ENCODE results near the gene ASMT.
"Not testable (repeated sequence)": the region's sequence is repeated elsewhere in the genome, so short reads cannot be mapped to it uniquely, and the experiment has no call there.

Gene ASMT, protein sequence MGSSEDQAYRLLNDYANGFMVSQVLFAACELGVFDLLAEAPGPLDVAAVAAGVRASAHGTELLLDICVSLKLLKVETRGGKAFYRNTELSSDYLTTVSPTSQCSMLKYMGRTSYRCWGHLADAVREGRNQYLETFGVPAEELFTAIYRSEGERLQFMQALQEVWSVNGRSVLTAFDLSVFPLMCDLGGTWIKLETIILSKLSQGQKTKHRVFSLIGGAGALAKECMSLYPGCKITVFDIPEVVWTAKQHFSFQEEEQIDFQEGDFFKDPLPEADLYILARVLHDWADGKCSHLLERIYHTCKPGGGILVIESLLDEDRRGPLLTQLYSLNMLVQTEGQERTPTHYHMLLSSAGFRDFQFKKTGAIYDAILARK

DNA sequence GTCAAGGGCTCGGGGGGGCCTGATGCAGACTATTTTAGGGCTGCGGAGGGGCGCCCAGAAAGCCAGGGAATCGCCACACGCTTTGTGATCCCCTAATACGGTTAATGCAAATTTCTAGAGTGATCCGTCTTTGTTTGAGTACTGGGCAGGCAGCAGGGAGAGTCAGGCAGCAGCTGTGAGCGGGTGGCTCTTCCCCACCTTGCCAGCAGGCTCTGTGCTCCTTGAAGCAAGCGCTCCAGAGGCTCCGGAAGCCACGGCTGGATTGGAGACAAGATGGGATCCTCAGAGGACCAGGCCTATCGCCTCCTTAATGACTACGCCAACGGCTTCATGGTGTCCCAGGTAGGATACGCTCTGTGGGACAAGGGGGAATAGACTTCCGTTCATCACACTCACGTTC, at the start of gene ASMT:
Gene ASMT (plus strand): TSS at position 133 of the 400 bp plus-strand sequence. CDS start 141 bp downstream, at position 274.
- no peak for DNase-seq

DNA sequence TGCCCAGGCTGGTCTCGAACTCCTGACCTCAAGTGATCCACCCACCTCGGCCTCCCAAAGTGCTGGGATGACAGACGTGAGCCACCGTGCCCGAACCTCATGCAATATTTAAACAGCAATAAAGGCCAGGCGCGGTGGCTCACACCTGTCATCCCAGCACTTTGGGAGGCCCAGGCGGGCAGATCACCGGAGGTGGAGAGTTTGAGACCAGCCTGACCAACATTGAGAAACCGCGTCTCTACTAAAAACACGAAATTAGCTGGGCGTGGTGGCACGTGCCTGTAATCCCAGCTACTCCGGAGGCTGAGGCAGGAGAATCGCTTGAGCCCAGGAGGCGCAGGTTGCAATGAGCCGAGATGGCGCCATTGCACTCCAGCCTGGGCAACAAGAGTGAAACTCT, 40.7 kb upstream of the ASMT start:
- DNase-seq, result not testable (repeated sequence)

- DNase-seq, result no peak
Observed at GRCh38 chrX:1576201-1576992, 38.5 kb upstream of the ASMT start.

GRCh38 chrX:1577845-1578244, 37.0 kb upstream of the ASMT start:
- DNase-seq, result no peak

DNA sequence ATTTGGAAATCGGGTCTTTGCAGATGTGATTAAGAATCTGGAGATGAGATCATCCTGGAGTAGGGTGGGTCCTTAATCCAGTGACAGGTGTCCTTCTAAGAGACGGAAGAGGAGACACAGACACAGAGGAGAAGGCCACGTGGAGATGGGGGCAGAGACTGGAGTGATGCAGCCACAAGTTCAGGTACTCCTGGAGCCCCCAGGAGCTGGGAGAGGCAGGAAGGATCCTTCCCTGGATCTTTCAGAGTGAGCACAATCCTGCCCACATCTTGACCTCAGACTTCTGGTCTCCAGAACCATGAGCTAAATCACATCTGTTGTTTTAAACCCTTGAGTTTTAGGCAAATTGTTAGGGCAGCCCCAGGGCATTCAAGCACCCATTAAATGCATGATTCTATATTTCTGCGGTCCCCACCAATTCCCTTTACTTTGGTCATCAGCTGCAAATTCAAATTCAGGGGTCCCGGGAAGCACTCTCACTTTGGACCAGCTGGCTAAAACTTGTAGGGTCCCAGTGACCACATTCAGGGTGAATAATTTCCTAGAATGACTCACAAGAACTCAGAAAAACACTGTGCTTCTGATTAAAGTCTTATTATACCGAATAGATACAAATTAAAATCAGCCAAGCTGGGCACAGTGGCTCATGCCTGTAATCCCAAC, 36.2 kb upstream of the ASMT start:
- no peak for DNase-seq

DNA sequence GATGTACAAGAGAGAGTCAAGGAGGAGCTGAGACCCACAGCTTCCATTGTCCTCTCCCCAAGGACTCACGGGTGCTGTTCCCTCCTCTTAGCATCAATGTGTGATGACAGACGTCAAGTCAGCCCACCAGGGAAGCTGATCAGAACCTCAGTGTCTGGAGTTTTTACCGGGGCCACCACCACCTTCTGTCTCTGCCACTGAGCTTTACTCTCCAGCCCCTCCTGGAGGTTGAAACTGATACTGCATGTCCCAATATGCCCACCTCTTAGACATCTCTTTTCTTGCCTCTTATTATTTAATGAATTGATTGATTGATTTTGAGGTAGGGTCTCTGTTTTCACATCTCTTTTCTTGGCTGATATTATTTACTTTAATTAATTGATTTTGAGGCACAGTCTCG, 33.7 kb upstream of the ASMT start:
- peak; percentile 52 to 95 for DNase-seq

DNA sequence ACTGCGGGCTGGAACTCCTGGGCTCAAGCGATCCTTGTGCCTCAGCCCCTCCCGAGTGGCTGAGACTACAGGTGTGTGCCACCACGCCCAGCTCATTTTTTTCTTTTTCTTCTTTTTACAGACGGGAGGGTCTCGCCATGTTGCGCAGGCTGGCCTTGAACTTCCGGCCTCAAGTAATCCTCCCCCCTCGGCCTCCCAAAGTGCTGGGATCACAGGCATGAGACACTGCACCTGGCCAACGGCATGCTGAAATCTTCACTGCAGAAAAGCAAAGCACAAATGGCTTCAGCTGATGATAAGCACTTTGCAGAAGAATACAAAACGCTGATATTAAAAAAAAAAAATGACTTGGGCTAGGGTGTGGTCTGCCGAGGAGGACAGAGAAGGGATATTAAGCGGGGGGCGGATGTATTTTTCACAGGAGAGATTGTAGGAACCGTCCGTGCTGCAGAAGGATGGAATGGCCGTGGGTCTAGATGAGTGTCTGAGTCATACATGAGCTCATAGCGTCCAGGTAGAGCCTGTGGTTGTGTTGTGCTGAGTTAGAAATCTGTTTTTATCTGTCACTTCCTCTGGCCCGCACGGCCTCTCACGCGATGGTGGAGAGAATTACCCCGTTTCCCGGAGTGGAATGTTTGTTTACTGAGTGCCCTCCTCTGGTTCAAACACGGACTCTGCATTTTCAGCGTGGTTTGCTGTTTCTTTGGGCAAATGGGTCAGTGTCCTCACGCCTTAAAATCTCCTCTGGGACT, 32.0 kb upstream of the ASMT start:
- no peak for DNase-seq

DNA sequence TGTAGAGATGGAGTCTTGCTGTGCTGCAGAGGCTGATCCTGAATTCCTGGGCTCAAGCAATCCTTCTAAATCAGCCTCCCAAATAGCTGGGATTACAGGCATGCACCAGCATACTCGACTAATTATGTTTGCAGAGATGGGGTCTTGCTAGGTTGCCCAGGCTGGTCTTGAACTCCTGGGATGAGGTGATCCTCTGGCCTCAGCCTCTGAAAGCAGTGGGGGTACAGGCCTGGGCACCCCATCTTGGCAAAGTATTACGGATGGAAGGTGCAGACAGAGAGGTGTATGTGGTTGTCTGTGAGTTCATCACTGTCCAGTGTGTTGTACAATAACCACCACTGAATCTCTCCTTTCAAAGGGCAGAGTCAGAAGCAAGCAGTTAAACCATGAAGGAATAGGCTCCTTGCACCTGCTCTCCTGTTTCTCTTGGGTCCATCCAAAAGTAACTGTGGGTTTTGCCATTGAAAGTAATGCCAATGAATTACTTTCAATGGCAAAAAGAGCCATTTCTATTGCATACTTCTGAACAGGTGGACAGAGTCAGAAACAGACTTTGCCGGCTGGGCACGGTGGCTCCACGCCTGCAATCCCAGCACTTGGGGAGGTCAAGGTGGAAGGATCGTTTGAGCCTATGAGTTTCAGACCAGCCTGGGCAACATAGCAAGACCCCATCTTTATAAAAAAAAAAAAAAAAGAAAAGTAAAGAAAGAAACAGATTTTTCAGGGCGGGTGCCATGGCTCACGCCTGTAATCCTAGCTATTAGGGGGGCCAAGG, 30.4 kb upstream of the ASMT start:
- no peak for DNase-seq

GRCh38 chrX:1587161-1587560, 27.7 kb upstream of the ASMT start:
- DNase-seq, result no peak

DNA sequence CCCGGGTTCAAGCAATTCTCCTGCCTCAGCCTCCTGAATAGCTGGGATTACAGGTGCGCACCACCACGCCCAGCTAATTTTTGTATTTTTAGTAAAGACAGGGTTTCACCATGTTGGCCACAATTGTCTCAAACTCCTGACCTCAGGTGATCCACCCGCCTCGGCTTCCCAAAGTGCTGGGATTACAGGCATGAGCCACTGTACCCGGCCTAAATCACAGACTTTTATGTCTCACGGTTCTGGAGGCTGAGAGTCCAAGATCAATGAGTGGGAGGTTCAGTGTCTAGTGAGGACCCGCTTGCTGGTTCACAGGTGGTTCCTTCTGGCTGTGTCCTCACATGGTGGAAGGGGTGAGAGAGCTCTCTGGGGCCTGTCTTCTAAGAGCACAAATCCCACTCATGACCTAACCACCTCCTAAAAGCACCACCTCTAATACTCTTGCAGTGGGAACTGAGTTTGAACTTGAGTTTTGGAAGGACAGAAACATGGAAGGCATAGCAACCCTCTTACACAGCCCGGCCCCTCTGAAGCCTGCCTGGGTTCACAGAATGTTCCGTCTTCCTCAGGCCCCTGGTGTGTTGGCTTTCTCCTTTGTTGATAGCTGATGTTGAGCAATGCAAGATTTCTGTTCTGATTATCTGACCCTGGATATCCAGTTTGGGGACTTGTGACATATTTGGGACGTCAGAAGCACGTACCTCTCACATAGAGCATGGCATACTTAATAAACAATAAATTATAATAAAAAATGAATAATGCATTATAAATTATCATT, 25.3 kb upstream of the ASMT start:
- DNase-seq, result no peak

DNA sequence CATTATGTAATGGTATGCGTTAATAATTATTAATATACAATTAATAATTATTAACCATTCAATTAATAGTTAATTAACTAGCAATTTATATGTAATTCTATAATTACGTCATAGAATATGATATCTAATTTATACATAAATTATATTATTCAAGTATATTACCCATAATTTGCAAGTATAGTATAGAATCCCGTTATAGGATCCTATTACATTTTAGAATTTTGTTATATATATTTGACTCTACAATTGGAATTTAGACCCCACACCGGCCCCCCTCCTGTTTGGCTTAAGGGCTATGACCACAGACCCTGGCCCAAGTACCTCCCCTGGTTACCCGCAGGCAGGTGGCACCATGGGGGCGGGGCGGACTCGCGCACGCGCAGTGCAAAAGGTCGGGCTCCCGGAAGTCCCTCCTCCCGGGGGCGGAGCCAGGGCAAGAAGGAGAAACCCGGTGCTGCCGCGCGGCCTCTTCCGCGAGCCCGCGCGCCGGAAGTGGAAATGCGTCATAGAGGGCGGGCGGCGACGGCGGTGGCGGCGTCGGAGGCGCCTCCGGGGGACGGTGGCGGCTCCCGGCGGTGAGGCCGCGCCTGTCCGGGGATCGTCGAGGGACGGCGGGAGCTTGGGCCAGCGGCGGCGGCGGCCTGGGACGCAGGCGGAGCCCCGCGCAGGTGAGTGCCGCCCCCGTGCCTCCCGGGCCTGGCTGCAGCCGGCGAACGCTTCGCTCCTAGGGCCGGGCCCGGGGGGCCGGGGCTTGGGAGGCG, 23.6 kb upstream of the ASMT start, which contains the start of gene AKAP17A:
Gene AKAP17A (plus strand): TSS at position 503 of the 761 bp plus-strand sequence. CDS start 1,859 bp downstream, outside the sequence.
- peak; percentile 91 to 97 for DNase-seq

DNA sequence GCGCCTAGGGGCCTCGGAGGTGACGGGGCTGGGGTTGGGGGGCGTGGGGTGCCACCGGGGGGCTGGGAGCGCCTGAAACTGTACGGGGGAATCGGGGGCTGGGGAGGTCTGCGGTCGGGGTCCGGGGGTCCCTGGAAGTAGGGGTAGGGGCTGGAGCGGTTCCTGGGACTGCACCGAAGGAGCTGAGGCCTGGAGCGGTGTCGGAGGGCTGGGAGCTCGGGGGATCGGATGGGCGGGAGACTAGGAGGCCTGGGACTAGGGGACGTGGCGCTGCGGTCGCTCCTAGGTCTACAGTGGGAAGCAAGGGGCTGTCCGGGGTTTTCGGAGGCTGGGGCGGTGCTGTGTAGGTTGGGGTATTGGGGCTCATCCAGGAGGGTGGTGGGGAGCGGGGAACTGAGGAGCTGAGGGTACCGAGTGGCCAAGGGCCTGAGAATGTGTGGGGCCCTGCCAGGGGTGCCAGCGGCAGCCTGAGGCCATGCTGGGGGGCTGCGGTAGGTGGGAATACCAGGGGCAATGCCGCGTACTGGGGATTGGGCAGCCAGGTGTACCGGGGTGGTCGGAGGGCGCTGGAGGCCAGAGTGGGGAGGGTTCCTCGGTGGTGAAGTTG, 22.9 kb upstream of the ASMT start:
- peak in 1 of 2 donors; percentile 20 for DNase-seq

GRCh38 chrX:1592470-1593142, 22.3 kb upstream of the ASMT start:
- DNase-seq, result peak; percentile 65 to 87

- DNase-seq, result no peak
Observed at GRCh38 chrX:1593286-1594271, 21.3 kb upstream of the ASMT start.

- DNase-seq, result no peak
Observed at GRCh38 chrX:1595711-1596060, 19.2 kb upstream of the ASMT start.

DNA sequence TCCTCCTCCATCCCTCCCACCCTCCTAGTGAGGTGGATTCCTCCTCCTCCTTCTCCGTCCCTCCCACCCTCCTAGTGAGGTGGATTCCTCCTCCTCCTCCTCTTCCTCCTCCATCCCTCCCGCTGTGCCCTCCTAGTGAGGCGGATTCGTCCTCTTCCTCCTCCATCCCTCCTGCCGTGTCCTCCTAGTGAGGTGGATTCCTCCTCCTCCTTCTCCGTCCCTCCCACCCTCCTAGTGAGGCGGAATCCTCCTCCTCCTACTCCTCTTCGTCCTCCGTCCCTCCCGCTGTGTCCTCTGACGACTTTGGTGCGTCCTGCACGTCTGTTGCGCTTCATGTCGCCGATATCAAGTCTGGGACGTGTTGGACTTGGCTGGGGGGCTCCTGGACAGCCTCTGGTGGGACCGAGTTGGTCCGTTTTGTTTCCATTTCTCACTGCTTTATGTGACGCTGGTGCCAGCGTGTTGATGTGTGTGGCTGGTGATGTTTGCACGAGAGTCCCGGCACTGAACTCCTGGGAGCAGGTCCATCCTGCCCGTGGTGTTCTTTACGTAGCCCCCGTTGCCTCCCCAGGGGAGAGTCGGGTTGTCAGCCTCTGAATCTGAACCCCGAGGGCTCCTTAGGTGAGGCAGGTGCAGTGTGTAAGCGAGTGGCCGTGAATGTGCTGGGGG, 18.0 kb upstream of the ASMT start:
- no peak for DNase-seq

- no peak for DNase-seq
Observed at GRCh38 chrX:1597345-1598020, 17.4 kb upstream of the ASMT start.
